Caco-2 (cell line): ENCODE measurements around the gene C3orf18. TPM values are rescaled to one million over a fixed set of nuclear protein-coding genes. Genes with fewer than 3 reads are reported as not detected.

ENCODE experiments used
- BruUV-seq: library from RNA; stranded (reverse); fragments of 400-500 nt; replicated peaks from 2 replicates; lab custom pipeline; 2021; lab: Mats Ljungman, UMichigan
- CTCF ChIA-PET: fragments of 300-600 bp; sonication (Branson Sonifier 250); formaldehyde crosslinking; loops from one replicate; lab custom pipeline; 2022; ENCODE audit warnings: antibody characterized with exemption; lab: Charles Lee
- POLR2A ChIA-PET: fragments of 300-600 bp; sonication (Branson Sonifier 250); formaldehyde crosslinking; loops from one replicate; lab custom pipeline; 2022; ENCODE audit warnings: antibody characterized with exemption; lab: Charles Lee
- DNase-seq, 2 experiments: peaks; one replicate each; pipeline versions ENCODE4 v3.0.0 to v3.0.0-alpha.2; 2020 to 2022
- H3K27me3 ChIP-seq: replicated peaks from 2 replicates; pipeline ENCODE4 v1.6.0; 2011; ENCODE audit warnings: low read length; ENCODE audit not compliant: control insufficient read depth, insufficient read depth
- H3K36me3 ChIP-seq: 2 replicates; pipeline ENCODE4 v1.5.1; 2011; ENCODE audit warnings: low read length; ENCODE audit not compliant: control insufficient read depth, insufficient read depth
- H3K4me1 ChIP-seq: fragments of 250-450 bp; sonication (Bioruptor Pico); 2 replicates; pipeline ENCODE4 v1.5.1; 2020; ENCODE audit warnings: mild to moderate bottlenecking
- H3K4me3 ChIP-seq: 2 replicates; pipeline ENCODE4 v1.5.1; 2011; ENCODE audit warnings: low read depth, mild to moderate bottlenecking, control low read depth, low read length
- H3K9me3 ChIP-seq: fragments of 250-450 bp; sonication (Bioruptor Pico); 2 replicates; pipeline ENCODE4 v1.5.1; 2020; ENCODE audit warnings: mild to moderate bottlenecking, moderate library complexity
- H3K27ac Mint-ChIP-seq: one replicate; pipeline ENCODE4 v1.8.0; 2022; ENCODE audit warnings: mixed read lengths; ENCODE audit not compliant: unreplicated experiment
- H3K27me3 Mint-ChIP-seq: one replicate; pipeline ENCODE4 v1.8.0; 2022; ENCODE audit warnings: mixed read lengths; ENCODE audit not compliant: insufficient read depth, unreplicated experiment
- H3K36me3 Mint-ChIP-seq: one replicate; pipeline ENCODE4 v1.8.0; 2022; ENCODE audit warnings: mild to moderate bottlenecking, mixed read lengths; ENCODE audit not compliant: insufficient read depth, unreplicated experiment
- H3K4me1 Mint-ChIP-seq: one replicate; pipeline ENCODE4 v1.8.0; 2022; ENCODE audit warnings: low read depth, mixed read lengths; ENCODE audit not compliant: unreplicated experiment
- H3K4me3 Mint-ChIP-seq: one replicate; pipeline ENCODE4 v1.8.0; 2022; ENCODE audit warnings: mild to moderate bottlenecking, moderate library complexity, mixed read lengths; ENCODE audit not compliant: unreplicated experiment
- H3K9me3 Mint-ChIP-seq: one replicate; pipeline ENCODE4 v1.8.0; 2022; ENCODE audit warnings: mixed read lengths; ENCODE audit not compliant: unreplicated experiment
- CTCF ChIP-seq, 2 experiments: fragments of 200-600 bp in 1 of 2; IDR thresholded peaks; 1 replicate in 1 of 2; 2 replicates in 1 of 2; pipeline versions ENCODE4 v1.5.1 to v1.8.0; 2011 to 2022; ENCODE audit warnings: antibody characterized with exemption in 1 of 2, control low read depth in 1 of 2, inconsistent platforms in 1 of 2, low read depth in 1 of 2, low read length in 1 of 2, mild to moderate bottlenecking in 1 of 2, moderate library complexity in 1 of 2; ENCODE audit not compliant: insufficient read depth in 1 of 2, severe bottlenecking in 1 of 2, unreplicated experiment in 1 of 2
- intact Hi-C: fragments of 100-400 bp; cut with micrococcal nuclease; formaldehyde crosslinking; loops from one replicate; pipeline ENCODE4 v1.10.0; 2022; ENCODE audit not compliant: unreplicated experiment
- total RNA-seq: library from RNA; stranded (reverse); gene quantifications from 2 replicates; pipeline ENCODE4 v1.2.3, GENCODE V29; 2022

C3orf18 gene
- total RNA-seq, 1 experiment from 2014 or later = 2.1 TPM

DNA sequence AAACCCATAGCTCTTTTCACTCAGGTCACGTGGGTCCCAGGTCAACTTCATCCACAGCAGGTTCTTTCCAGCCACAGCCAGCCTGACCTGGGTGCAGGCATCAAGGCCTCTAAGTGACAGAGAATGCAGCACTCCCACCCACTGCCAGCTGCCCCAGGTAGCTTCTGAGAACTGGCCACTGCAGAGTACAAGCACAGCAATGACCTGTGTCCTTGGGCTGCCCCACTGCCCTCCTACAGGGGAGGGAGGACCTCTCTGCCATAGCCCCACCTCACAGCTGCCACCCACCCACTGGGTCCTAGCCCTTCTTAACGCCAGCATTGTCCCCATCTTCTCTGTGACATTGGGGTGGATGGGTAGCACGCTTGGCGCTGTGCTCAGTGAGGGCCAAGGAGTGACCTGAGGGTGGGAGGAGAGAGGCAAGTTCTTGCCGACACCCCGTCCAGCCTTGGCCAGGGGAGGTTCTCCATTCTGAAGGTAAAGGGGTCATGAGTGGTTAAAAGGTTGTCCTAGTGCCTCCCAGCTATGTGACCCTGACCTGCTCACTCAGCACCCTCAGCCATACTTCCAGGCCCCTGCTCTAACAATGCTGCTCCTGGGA lies 31.7 kb upstream of the C3orf18 start:
- Histone ChIP-seq H3K36me3 (no peaks in the 10 kb centered on the region), H3K27me3 (no peaks in the 10 kb centered on the region), H3K4me1 (peaks cover 37% of the 10 kb centered on the region), H3K9me3 (no peaks in the 10 kb centered on the region), H3K4me3 (no peak overlapping the region)
- Mint-ChIP-seq H3K9me3 (no peaks in the 10 kb centered on the region), H3K27ac (peak overlapping the region; percentile 98), H3K4me3 (no peak overlapping the region), H3K4me1 (peaks cover 20% of the 10 kb centered on the region), H3K36me3 (peaks cover 4% of the 10 kb centered on the region), H3K27me3 (no peaks in the 10 kb centered on the region)
- intact Hi-C loops = no loop called here
- DNase-seq = no peak
- no peak for TF ChIP-seq CTCF (IDR thresholded peaks at IDR 0.05; ENCODE audit: insufficient read depth in 1 of 2, low read depth in 1 of 2, low read length in 1 of 2, severe bottlenecking in 1 of 2, unreplicated experiment in 1 of 2)
- BruUV-seq = no TSS peak
- ChIA-PET POLR2A (no interaction called here), CTCF (no interaction called here)

GRCh38 chr3:50594253-50594785 lies 26.8 kb upstream of the C3orf18 start:
- Histone ChIP-seq H3K27me3 (no peaks in the 10 kb centered on the region), H3K4me3 (no peak overlapping the region), H3K4me1 (no peaks in the 10 kb centered on the region), H3K9me3 (no peaks in the 10 kb centered on the region), H3K36me3 (no peaks in the 10 kb centered on the region)
- no peaks in the 10 kb centered on the region for H3K4me1 Mint-ChIP-seq
- H3K4me3 Mint-ChIP-seq = no peak overlapping the region
- no peaks in the 10 kb centered on the region for H3K27me3 Mint-ChIP-seq
- BruUV-seq = no TSS peak
- ChIA-PET POLR2A (no interaction called here), CTCF (no interaction called here)
- no peak overlapping the region for H3K27ac Mint-ChIP-seq
- no peak for DNase-seq
- no peaks in the 10 kb centered on the region for H3K9me3 Mint-ChIP-seq
- no peaks in the 10 kb centered on the region for H3K36me3 Mint-ChIP-seq
- TF ChIP-seq CTCF (IDR thresholded peaks at IDR 0.05; ENCODE audit: insufficient read depth in 1 of 2, low read depth in 1 of 2, low read length in 1 of 2, severe bottlenecking in 1 of 2, unreplicated experiment in 1 of 2) = no peak
- intact Hi-C loops = no loop called here

- intact Hi-C loops = no loop called here
- no peak for TF ChIP-seq CTCF (IDR thresholded peaks at IDR 0.05; ENCODE audit: insufficient read depth in 1 of 2, low read depth in 1 of 2, low read length in 1 of 2, severe bottlenecking in 1 of 2, unreplicated experiment in 1 of 2)
- no peaks in the 10 kb centered on the region for H3K9me3 Mint-ChIP-seq
- ChIA-PET POLR2A (interaction anchor here (1.2 kb wide), 1 partner anchor 9 kb away, joined by 4 read pairs; no protein-coding TSS in a partner anchor), CTCF (interaction anchor here (2.3 kb wide), 1 partner anchor 19 kb away, joined by 7 read pairs; the partner anchor contains the start of gene CISH)
- DNase-seq = no peak
- H3K4me1 Mint-ChIP-seq = no peaks in the 10 kb centered on the region
- Histone ChIP-seq H3K4me3 (no peak overlapping the region), H3K9me3 (no peaks in the 10 kb centered on the region), H3K4me1 (peaks cover 10% of the 10 kb centered on the region; the same call in 1 of the 2 replicates), H3K27me3 (no peaks in the 10 kb centered on the region), H3K36me3 (no peaks in the 10 kb centered on the region)
- no peak overlapping the region for H3K4me3 Mint-ChIP-seq
- no TSS peak for BruUV-seq
- H3K36me3 Mint-ChIP-seq = peaks cover 4% of the 10 kb centered on the region
- H3K27me3 Mint-ChIP-seq = no peaks in the 10 kb centered on the region
- H3K27ac Mint-ChIP-seq = no peak overlapping the region
Observed at GRCh38 chr3:50592568-50592967, 25.0 kb upstream of the C3orf18 start.
